Midbrain (tissue), 1 donor: ENCODE measurements around the gene ALDH18A1.
"Not testable (repeated sequence)": the region's sequence is repeated elsewhere in the genome, so short reads cannot be mapped to it uniquely, and the experiment has no call there.

ENCODE experiments used
- DNase-seq: peaks from one replicate; lab custom pipeline; 2025; lab: John Stamatoyannopoulos, UW

Gene ALDH18A1

GRCh38 chr10:95656291-95657164, at the start of gene ALDH18A1:
Gene ALDH18A1 (minus strand): TSS chr10:95656711. CDS start chr10:95653377, 3,334 bp downstream.
- DNase-seq, result peak; percentile 90

- DNase-seq, result no peak
These were observed 41.9 kb upstream of the ALDH18A1 start for GRCh38 chr10:95698415-95698814.

GRCh38 chr10:95697429-95697828, 40.9 kb upstream of the ALDH18A1 start:
- DNase-seq, result peak; percentile 38

DNA sequence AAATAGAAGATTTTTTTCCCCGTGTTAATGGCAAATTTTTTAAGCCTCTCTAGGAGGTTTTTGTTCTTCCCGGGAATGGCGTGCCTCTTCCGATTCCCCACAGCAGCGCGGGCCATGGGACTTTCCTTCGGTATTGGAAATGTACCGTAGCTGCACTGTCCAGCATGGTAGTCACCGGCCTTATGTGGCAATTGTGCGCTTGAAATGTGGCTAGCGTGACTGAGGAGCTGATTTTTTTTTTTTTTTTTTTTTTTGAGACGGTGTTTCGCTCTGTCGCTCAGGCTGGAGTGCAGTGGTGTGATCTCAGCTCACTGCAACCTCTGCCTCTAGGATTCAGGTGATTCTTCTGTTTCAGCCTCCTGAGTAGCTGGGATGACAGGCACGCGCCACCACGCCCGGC, 38.2 kb upstream of the ALDH18A1 start:
- DNase-seq, result no peak

DNA sequence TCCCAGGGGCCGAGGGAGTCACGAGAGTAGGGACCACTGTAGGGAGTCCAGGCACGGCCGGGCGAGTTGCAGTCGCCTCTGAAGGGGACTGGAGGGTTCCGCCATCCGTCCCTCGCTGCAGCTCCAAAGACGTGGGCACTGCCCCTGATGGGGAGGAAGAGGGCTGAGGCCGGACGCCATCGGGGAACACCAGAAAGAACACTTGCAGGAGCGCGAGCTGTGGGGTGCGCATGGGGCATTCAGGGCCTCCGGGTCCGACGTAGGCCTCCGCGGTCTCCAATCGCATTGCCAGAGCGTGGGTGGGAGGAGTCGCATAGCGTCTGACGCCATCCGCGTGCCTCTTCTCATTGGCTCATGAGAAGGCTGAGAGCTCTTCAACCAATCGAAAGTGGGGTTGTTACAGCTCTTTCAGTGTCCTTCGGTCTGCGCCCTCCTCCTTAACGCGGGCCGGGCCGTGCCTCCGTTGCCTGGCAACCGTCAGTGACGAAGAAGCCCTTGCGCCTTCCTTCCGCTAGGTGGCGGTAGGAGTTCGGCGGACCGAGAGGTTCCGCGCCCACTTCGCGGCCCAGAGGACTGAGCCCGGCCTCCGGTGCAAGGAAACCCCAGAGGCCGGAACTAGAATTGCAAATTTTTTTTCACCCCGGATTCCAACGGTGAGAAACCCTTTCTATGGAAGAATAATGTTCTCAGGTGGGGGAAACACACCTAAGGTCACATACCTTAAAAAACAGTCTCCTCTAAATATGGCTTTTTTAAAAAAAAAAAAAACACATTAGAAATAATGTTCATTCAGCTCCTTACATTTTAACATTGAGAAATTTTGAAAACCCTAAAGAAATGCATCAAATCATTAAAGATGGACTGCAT, 37.4 kb upstream of the ALDH18A1 start, which contains the start of gene TCTN3:
TCTN3 (minus strand) TSS at position 260 of the 867 bp plus-strand sequence; CDS start at position 232, 28 bp downstream.
- peak; percentile 99 for DNase-seq

DNA sequence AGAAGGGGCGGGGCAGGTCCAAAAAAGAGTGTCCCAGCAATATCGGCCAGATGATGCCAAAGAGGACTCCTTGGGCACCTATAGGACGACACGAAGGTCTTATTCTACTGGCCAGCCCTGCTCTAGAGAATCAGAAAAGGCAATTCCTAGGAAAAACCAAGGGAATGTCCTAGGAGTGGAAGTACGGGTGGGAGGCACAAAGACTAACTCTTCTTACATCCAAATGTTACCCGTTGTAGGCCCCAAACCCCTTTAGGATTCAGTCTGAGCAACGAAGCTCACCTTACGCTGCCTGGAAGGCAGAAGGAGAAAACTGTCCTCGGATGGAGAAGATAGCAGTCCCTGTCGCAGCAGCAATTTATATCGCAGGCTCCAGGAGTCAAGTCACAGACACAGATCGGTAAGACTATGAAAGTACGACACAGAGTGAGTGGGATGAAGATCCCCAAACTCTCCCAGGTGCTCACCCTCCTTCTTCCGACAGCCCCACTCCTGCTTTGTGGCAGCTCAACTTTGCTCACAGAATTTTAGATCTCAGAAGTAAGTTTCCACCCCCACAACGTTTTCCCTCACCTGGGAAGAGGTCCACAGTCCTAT, 36.7 kb upstream of the ALDH18A1 start:
- peak; percentile 11 for DNase-seq

DNA sequence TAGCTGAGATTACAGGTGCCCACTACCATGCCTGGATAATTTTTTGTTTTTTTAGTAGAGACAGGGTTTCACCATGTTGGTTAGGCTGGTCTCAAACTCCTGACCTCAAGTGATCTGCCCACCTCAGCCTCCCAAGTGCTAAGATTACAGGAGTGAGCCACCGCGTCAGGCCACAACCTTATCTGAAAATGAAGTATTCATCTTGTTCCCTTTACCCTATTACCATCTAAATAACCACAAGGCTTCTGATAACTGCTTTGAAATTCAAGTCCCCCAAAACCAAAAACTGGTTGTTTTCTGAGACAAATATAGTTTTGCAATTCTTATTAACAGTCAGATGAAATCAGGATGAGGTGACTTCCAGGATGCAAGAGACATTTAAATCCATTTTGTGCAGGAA, 34.8 kb upstream of the ALDH18A1 start:
- no peak for DNase-seq

GRCh38 chr10:95688648-95689047, 32.1 kb upstream of the ALDH18A1 start:
- no peak for DNase-seq

GRCh38 chr10:95683966-95684365, 27.5 kb upstream of the ALDH18A1 start:
- DNase-seq, result no peak

DNA sequence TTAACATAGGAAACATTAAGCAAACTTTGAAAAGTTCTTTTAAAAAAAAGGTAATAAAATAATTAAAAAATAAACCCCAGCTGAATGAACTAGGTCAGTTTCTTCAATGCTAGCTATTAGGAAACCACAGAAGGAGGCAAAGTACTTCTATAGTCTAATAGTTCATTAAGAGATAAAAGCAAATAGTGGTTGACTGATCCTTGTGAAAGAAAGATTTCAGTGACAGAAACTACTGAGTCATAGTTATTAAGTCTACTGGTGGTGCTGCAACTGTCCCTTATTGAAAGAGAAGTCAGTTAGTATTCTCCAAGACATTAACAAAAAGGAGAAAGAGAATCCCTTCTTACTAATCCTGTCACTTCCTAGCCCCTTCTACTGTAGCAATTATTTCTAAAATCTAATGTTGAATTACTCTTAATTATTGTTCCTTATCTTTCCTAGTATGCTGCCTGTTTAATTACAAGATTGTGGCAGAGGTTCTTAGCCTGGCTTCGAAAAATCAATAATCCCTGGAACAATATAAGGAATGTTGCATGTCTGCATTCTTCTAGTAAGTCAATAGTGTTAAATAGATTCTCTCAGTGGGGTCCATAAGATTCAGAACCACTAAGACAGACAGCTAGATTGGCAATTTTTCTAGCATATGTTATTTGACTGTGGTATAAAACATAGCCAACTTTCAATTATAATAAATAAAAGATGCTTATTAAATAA, 19.0 kb upstream of the ALDH18A1 start:
- no peak for DNase-seq

DNA sequence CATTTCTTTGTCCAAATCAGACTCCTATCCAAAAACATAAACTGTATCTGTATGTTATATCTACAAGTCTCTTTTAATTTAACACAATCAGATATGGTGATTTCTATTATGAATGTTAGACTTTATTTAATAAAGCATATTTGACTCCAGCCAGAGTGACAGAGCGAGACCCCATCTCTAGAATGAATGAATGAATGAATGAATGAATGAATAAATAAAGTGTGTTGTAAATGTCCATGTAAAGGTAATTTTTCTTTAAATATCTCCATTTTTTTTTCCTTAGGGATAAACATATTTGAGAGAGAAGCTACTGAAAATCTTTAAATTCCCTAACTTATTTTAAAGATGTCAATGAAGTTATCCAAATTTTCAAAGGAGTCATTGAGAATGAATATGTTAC, 18.1 kb upstream of the ALDH18A1 start:
- no peak for DNase-seq

GRCh38 chr10:95672641-95673040, 16.1 kb upstream of the ALDH18A1 start:
- DNase-seq, result not testable (repeated sequence)

- no peak for DNase-seq
These were observed 8.0 kb upstream of the ALDH18A1 start for GRCh38 chr10:95664543-95664942.

DNA sequence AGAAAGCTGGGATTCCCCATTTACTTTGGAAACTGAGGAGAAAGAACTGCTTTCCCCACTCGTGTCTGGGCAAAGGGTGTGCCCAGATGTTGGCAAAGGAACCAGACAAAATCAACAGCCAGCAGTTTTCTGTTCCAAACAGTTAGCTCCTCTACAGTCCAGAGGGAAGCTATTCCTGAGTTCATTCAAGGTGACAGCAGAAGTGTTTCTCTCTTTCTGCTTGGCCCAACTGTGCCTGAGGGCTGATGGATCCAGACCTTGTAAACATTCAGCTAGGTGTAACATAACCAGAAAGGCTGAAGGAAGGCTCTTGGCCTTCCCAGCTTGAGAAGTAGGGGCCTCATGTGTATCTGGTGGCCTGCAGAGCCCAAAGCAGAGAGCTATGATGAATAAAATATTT, 7.0 kb upstream of the ALDH18A1 start:
- DNase-seq, result no peak

DNA sequence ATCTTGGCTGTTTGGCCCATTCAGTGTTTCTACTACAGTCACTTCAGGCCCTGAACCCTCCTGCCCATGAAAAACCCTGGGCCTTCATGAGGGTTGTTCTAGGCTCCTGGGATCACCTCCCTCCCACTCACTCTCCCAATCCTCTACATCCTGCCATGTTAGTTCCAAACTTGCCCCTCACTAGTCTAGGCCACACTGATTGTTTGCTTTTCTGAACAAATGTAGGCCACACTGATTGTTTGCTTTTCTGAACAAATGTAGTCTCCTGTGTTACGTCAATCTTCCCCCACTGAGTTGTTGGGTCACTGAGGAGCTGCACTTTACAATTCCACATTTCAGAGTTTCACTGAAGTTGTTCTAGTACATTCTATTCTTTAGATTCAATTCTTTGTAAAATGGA, 5.3 kb upstream of the ALDH18A1 start:
- no peak for DNase-seq

- DNase-seq, result no peak
These were observed 3.8 kb upstream of the ALDH18A1 start for GRCh38 chr10:95660283-95660682.

- no peak for DNase-seq
These were observed 739 bp upstream of the ALDH18A1 start for GRCh38 chr10:95657250-95657649.

DNA sequence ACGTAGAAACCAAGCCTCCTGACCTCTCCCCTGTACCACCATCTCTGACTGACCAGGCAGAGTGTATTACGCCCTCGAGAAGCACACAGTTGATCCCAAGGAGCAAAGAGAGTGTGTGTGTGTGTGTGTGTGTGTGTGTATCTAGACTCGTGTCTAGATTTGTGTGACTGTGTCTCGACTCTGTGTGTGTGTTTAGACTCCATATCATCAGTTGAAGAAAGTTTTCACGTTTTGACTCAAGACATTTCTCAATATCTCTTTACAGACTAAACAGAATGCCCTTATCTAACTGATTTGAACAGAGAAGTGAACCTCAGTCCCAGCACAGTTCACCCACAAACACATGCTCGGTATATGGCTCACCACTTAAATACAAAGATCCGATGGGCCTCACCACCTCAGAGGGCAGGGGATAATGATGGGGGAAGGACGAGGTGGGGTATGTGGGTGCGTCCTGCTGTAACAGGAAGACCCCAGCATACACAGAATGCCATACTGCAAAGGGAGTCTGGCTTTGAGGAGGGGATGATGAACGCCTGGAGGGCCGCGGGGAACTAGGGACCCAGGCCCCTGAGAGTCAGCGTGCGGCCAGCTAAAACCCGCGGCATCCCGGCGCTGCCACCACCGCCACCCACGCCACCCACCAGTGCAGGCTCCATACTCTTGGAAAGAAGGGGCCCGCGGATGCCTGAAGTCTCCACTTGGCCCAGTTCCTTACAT, 780 bp downstream of the ALDH18A1 start:
- DNase-seq, result no peak

GRCh38 chr10:95653895-95654294, 2.6 kb downstream of the ALDH18A1 start:
- no peak for DNase-seq

DNA sequence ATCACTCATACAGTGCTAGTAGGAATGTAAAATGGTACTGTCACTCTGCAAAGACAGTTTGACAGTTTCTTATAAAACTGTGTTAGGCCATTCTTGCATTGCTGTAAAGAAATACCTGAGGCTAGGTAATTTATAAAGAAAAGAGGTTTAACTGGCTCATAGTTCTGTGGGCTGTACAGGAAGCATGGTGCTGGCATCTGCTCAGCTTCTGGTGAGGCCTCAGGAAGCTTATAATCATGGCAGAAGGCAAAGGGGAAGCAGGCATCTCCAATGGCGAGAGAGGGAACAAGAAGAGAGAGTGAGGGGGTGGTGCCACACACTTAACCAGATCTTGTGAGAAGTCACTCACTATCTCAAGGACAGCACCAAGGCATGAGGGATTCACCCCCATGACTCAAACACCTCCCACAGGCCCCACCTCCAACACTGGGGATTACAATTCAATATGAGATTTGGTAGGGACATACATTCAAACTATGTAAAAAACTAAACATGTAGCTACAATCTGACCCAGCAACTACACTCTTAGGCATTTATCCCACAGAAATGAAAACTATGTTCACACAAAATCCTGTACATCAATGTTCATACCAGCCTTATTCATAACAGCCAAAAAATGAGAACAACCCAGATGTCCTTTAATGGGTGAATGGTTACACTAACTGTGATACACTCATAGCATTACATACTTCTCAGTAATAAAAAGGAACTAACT, 5.0 kb downstream of the ALDH18A1 start:
- no peak for DNase-seq
